ENCODE measurements around the gene TEAD2.
A peak's percentile ranks its signal among the peaks of the same experiment; 100 is the strongest.
"Not testable (repeated sequence)": the region's sequence is repeated elsewhere in the genome, so short reads cannot be mapped to it uniquely, and the experiment has no call there.

TEAD2 gene

DNA sequence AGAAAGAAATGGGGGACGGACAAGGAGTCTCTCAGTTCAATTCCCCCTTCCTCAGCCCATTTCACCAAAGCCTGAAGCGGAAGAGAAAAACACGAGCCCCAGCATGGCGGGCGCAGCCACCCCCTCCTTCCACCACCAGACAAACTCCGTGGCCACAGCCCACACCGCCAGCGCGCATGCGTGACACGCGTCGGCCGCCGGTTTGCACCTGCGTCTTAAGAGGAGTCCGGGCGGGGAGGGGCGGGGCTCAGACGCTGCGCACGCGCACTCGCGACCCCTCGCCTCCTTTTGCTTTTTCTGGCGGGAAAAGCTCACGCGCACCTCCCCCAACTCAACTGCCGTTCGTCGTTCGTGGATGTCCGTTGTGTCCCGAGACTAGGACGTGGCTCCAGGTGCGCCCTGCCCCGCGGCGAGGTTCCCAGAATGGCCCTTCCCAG, 25.7 kb upstream of the TEAD2 start, which contains the start of gene KASH5:
Gene KASH5, plus strand, starts transcription at position 314 of the 437 bp plus-strand sequence. CDS start 2,635 bp downstream, outside the sequence.
- peak; percentile 55 for DNase-seq (ENCODE audit: low read depth, low spot score)

DNA sequence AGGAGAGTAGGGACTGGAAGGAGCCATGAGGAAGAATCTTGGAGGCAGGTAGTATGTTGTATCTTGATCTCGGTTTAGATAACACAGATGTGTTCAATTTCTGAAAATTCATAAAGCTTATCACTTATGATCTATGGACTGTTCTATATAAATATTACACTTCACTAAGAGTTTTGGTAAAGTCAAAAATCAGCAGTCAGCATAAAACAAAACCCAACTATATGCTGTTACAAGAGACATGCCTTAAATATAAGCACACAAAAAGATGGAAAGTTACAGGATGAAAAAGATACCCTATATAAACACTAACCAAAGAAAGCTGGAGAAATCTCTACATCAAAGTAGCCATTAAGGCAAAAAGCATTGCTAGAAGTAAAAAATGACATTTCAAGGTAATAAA, 21.4 kb upstream of the TEAD2 start:
- no peak for DNase-seq (ENCODE audit: low read depth, low spot score)

DNA sequence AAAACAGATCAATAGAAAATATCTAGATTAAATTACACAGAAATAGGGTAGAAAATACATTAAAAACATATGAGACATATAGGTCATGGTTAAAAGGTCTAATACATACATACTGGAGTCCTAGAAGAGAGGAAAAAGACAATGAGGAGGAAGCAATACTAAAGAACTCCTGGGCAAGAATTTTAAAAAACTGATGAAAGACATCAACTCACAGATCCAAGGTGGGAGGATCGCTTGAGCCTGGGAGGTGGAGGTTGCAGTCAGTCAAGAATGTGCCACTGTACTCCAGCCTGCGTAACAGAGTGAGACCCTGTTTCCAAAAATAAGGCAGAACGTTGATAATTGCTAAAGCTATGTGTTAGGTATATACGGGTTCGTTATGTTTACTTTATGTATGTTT, 20.4 kb upstream of the TEAD2 start:
- no peak for DNase-seq (ENCODE audit: low read depth, low spot score)

DNA sequence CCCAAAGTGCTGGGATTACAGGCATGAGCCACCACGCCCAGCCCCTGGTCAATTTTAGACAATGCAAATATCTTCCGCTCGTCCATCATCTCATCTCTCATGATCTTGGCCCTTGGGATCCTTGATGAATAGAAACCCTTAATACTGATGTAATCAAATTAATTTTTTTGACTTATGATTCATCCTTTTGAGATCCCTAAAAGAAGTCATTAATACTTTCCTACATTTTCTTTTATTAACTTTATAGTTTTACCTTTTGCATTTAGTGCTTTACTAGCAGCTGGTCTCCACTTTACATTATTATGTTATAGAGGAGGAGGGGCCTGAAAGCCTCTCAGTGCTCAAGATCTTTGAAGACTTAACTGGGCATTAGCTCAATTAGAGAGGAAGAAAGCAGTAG, 18.2 kb upstream of the TEAD2 start:
- DNase-seq (ENCODE audit: low read depth, low spot score) = no peak

DNA sequence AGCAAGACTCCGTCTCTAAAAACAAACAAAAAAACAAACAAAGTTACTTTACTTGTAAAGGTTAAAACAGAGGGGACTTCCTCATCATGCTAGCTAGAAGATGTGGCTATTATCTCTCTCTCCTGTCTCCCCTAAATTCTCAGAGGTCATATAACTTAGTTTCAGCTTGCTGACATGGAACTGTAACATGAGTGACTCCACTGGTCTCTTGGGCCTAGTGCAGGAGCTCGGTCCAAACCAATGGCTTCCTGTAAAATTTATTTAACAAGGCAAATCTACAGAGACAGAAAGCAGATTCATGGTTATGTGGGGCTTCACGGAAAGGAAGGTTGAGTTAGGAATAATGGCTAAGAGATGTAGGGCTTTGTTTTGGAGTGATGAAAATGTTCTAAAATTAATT, 16.3 kb upstream of the TEAD2 start:
- DNase-seq (ENCODE audit: low read depth, low spot score) = no peak

DNA sequence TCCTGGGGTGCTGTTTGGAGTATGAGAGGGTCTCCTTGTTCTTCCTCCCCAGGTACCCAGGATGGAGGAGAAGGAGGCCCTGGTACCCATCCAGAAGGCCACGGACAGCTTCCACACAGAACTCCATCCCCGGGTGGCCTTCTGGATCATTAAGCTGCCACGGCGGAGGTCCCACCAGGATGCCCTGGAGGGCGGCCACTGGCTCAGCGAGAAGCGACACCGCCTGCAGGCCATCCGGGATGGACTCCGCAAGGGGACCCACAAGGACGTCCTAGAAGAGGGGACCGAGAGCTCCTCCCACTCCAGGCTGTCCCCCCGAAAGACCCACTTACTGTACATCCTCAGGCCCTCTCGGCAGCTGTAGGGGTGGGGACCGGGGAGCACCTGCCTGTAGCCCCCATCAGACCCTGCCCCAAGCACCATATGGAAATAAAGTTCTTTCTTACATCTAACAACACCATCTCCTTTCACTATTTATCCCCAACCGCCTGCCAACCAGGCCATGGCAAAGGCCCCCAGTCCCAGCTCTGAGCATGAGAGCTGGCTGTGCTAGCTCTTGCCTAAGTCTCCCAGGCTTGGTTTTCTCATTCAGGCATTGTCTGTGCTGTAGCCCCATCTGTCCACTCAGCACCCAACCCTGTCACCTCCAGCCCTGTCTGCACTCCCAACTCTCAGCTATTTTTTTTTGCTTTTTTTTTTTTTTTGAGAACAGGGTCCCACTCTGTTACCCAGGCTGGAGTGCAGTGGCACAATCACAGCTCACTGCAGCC, 12.6 kb upstream of the TEAD2 start:
- no peak for DNase-seq (ENCODE audit: low read depth, low spot score)

DNA sequence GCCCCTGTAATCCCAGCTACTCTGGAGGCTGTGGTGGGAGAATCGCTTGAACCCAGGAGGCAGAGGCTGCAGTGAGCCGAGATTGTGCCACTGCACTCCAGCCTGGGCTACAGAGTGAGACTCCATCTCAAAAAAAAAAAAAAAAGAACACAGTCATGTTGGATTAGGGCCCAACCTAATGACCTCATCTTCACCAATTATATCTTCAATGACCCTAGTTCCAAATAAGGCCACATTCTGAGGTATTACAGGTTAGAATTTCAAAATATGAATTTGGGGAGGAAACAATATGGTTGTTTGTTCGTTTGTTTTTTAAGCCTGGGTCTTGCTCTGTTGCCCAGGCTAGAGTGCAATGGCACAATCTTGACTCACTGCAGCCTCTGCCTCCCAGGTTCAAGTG, 11.0 kb upstream of the TEAD2 start:
- not testable (repeated sequence) for DNase-seq (ENCODE audit: low read depth, low spot score)

DNA sequence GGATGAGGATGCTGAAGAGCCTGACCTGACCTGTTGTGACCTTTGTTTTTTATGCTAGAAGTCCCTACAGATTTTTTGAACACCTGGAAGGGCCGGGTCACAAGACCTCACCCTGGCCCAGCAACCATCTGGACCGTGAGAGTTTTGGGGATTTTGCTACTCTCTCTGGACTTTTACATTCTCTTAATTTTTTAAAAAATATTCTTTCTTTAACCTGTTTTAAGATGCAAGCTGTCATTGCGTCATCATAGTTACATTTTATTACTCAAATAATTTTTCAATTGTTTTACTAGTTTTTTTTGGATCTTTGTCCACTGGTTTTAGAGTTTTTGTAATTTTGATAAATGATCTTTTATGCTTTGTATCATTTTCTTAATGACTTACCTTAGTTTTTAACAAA, 9.0 kb upstream of the TEAD2 start:
- DNase-seq (ENCODE audit: low read depth, low spot score) = no peak

DNA sequence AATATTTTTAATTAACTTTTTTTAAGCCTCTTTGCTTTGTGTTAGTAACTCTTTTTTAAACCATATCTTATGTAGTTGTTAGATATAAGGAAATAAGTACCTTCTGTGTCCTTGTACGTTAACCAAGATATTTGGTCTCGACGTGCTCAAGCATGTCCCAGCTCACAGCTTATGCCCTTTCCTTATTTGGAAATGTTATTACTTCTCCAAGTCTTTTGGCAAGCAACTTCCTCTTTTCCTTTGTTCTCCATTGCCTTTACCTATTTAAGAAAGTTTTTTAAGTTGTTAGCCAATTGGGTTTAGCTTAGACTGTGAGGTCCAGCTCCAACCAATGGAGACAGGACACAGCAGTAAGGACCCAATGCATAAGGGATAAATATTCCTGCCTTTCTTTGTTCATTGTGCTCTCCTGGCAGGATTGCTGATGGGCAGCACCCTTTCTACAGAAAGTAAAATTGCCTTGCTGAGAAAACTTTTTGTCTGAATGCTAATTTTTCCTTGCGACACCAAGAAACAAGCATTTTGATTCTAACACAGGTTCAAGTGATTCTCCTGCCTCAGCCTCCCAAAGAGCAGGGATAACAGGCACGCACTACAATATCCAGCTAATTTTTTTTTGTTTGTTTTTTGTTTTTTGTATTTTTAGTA, 6.6 kb upstream of the TEAD2 start:
- no peak for DNase-seq (ENCODE audit: low read depth, low spot score)

DNA sequence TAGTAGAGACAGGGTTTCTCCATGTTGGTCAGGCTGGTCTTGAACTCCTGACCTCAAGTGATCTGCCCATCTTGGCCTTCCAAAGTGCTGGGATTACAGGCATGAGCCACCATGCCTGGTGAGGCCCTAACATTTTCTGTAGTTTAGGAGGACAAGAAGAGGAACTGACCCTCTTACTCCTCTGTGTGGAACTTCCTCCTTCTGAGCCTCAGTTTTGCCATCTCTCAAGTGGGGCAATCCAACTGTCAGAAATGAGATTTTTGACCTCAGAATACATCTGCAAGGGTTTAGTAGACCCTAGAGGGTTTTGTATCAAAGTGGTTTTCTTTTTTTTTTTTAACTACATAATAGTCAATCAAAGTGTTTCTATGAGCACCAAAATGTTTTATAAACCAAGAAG, 3.9 kb upstream of the TEAD2 start:
- no peak for DNase-seq (ENCODE audit: low read depth, low spot score)

DNA sequence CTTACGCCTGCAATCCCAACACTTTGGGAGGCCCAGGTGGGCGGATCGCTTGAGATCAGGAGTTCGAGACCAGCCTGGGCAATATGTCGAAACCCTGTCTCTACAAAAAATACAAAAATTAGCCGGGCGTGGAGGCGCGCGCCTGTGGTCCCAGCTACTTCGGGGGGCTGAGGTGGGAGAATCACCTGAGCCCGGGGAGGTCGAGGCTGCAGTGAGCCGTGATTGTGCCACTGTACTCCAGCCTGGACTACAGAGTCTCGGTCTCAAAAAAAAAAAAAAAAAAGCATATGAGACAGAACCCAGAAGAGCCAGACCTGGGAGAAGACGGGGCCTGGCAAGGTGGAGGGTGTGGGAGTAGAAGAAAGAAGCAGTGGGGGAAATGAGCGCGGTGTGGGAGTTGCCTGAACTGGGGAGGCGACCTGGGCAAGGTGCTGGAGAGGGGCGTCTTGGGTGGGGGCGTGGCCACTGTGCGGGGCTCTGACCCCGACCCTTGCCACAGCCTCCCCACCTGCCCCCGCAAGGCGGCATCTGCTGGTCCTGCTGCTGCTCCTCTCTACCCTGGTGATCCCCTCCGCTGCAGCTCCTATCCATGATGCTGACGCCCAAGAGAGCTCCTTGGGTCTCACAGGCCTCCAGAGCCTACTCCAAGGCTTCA, 2.0 kb upstream of the TEAD2 start:
- DNase-seq (ENCODE audit: low read depth, low spot score) = no peak

DNA sequence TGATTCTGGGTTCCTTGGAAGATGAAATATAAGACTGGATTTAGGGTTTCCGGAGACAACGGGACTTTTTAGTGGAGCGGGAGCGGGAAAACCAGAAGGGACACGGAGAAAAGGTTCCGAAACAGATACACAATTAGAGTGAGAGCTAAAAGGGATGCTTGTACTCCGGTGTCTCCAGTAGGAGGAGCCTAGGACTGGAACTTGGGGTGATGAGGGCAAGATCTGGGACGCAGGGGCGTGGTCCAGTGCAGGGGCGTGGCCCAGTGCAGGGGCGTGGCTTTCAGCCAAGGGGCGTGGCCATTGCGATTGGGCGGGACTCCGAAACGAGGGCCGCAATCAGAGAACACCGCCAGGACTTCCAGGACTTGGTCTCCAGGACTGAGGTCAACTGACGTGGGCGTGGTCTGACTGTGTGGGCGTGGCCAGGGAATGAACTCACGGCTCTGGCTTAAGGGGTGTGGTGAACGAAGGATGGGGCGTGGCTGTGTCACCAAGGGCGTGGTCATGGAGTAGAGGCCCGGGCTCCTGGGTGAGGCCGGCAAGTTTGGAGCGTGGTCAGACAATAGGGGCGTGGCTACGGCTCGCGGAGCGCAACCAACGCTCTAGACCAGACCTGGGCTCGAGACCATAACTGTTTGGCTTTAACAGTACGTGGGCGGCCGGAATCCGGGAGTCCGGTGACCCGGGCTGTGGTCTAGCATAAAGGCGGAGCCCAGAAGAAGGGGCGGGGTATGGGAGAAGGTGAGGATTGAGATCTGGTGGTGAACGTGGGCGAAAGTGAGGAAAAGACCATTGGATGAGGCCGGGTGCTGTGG, 1.3 kb upstream of the TEAD2 start, which contains the start of gene DKKL1:
Gene DKKL1, plus strand, starts transcription at position 610 of the 815 bp plus-strand sequence. Its CDS starts 122 bp downstream, at position 732.
- peak; percentile 26 for DNase-seq (ENCODE audit: low read depth, low spot score)

DNA sequence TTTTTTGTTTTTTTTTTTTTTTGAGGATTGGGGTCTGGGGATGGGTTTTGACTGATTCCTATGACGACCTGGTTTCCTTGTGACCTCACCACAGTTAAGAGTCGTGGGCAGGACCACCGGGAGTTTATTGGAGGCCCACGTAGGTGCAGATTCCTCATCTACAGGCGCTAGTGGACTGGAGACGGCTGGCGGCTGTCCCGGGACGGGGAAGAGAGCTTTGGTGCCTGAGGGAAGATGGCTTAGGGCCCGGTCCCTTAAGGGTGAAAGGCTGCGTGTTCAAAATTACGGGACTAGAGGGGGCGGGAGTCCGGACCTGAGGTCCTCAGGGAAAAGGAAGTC, 682 bp upstream of the TEAD2 start:
- DNase-seq (ENCODE audit: low read depth, low spot score) = no peak

DNA sequence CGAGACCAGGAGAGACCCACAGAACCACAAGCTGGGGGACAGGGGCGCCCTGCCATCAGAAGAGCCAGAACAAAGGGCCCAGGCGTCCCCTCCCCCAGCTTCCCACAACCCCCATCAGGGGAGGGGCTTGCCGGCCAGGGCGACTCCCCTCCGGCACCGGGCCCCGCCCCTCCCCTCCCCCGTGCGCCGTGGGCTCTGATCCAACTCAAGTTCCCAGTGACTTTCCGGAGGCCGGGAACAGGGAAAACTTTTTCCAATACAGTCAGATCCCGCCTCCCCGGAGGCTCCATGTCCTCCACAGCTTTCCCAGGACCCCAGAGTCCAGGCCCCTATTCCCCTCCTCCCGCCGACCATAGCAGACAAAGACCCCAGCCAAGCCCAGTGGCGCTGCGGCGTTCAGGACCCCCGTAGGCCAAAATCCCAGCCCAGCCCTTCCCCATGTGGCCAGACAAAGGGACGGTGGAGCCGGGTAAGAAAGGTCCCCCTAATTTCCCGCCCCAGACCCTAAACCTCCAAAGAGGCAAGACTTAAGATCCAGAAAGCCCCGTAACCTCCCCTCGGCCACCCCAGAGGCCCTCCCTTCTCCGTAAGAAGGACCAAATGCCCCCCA, 673 bp downstream of the TEAD2 start:
- DNase-seq (ENCODE audit: low read depth, low spot score) = no peak

DNA sequence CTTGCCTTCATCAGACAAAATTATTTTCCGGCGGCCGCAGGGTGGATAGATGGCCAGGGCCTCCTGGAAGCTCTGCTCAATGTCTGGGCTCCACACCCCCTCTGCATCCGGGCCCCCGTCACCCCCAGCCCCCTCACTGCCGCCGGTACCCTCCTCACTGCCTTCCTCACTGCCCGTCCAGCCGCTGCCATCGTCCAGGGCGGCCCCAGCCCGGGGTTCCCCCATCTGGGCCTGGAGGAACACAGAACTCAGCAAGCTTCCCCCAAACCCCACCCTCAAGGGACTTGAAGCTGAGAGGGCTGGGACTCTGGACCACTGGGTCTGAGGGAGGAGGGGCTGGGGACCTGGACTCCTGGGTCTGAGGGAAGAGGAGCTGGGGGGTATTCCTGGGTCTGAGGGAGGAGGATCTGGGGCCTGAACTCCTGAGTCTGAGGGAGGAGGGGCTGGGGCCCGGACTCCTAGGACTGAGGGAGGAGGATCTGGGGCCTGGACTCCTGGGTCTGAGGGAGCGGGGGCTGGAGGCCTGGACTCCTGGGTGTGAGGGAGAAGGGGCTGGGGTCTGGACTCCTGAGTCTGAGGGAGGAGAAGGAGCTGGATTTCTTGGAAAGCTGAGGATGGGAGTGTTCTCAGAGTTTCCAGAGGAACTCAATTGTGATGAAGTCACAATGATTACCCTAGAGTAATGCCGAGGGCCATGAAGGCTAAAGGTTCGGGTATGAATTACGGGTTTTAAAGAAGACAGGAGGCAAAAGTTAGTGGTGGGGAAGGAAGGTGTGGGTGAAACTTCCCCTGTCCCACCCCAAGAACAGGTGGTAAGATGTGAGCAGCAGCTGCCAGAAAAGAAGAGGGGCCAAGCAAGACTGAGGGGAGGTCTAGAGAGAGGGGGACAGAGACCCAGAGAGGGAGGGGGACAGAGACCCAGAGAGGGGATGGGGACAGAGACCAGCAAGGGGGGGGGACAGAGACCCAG, 2.1 kb downstream of the TEAD2 start:
- DNase-seq (ENCODE audit: low read depth, low spot score) = no peak

DNA sequence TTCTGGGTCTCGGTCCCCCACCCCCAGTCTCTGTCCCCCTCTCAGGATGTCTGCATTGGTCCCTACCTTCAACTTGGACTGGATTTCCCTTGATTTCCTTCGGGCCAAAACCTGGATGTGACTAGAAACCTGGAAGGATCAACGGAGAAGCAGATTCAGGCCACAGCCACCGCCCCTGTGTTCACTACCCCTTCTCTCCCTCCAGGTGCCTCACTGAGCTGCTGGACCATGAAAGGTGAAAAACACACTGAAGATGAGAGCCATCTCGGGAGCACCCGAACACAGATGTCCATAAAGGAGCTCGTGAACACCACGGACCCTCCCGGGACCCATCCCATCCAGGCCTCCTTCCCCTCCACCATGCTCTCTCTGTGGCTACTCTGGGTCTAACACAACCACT, 5.0 kb downstream of the TEAD2 start:
- DNase-seq (ENCODE audit: low read depth, low spot score) = no peak

DNA sequence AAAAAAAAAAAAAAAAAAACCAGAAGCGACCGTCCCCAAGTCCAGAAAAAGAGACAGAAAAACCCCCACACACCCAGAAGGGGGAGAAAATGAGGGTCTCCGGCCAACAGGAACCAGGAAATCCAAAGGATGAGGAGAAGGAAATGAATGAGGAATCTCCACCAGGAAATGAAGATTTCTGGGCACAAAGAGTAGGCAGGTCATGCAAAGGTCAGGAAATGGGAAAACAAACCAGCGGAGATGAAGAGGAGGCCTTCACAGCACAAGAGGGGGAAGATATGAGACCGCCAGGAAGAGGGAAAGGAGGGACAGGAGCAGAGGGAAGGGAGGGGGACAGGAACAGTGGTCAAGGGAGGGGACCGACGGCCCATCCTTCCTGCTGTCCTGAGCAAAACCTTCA, 5.8 kb downstream of the TEAD2 start:
- DNase-seq (ENCODE audit: low read depth, low spot score) = no peak

DNA sequence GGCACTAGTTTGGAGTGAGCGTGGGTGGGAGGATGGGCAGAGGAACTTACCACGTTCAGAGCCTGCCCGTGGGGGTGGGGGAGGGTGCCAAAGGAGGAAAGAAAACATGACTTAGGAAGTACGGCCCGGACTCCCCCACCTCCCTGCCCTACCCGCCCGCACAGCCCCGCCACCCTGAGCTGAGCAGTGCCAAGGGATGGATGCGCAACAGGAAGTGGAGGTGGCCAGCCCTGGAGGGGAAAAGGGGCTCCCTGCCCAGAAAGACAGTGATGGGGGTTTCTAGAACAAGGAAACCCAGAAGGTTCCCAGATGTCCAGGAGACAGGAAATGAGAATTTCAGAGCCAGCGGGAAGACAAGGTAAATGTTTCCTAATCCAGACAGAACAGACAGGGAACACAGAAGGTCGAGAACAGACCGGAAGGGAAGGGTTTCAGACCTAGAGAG, 6.3 kb downstream of the TEAD2 start:
- DNase-seq (ENCODE audit: low read depth, low spot score) = no peak

DNA sequence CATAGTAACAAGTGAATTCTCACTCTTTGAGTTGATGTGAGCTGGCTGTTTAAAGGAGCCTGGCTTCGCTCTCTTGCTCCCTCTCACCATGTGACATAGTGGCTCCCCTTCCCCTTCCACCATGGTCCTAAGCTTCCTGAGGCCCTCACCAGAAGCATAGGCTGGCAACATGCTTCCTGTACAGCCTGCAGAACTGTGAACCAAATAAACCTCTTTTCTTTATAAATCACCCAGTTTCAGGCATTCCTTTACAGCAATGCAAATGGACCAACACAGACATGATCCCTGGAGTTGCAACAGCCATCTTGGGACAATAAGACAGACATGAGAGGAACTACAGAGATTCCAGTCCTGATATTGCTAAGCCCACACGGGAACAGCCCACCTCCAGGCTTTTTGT, 12.6 kb downstream of the TEAD2 start:
- DNase-seq (ENCODE audit: low read depth, low spot score) = no peak

Measured in activated naive CD8-positive, alpha-beta T cell treated with anti-CD3 and anti-CD28 coated beads, Interleukin-2, amount 50 U/mL, for 16 hours (primary cell).